Lower leg skin (tissue), 4 donors: Measurements from ENCODE around the gene ENTREP1. TPM values are rescaled to one million over a fixed set of nuclear protein-coding genes. Genes with fewer than 3 reads are reported as not detected.

ENCODE experiments used
- DNase-seq, 2 donors: peaks; one replicate each; pipeline ENCODE4 v3.0.0-alpha.2; 2019; ENCODE audit warnings: low spot score in 2 of 2
- H3K4me3 ChIP-seq: fragments of 200-600 bp; sonication (generic); 2 replicates; pipeline ENCODE4 v1.5.1; 2017; ENCODE audit warnings: mild to moderate bottlenecking, low read depth; ENCODE audit not compliant: poor library complexity, severe bottlenecking
- CTCF ChIP-seq, 3 donors: fragments of 450-650 bp; IDR thresholded peaks; one replicate each; pipeline ENCODE4 v1.5.1; 2016; ENCODE audit warnings: antibody characterized with exemption in 3 of 3, mild to moderate bottlenecking in 3 of 3, moderate library complexity in 2 of 3
- POLR2A ChIP-seq, 2 donors: fragments of 450-650 bp; IDR thresholded peaks; one replicate each; pipeline ENCODE4 v1.6.1; 2016 to 2017; ENCODE audit warnings: antibody characterized with exemption in 2 of 2, mild to moderate bottlenecking in 1 of 2, moderate library complexity in 1 of 2
- WGBS, 2 donors: methylation state at CpG; one replicate each; pipeline ENCODE4 v1.1.5; 2018; 5-methylcytosine and 5-hydroxymethylcytosine counted together
- intact Hi-C: fragments of 100-400 bp; cut with DNase I; formaldehyde crosslinking; loops from one replicate; pipeline ENCODE4 v1.15.0; 2023; ENCODE audit warnings: low total_unique reads
- total RNA-seq, 4 donors: library from RNA; depleted of rRNA; stranded (reverse); fragments of >200 nt; gene quantifications; one replicate each; pipeline ENCODE4 v1.1.0, GENCODE V29; 2016

ENTREP1 gene
- total RNA-seq, 4 donors from 2014 or later, result 12.7 to 19.1 (median 16.3) TPM

GRCh38 chr9:69325409-69326212 lies 596 bp downstream of the ENTREP1 start:
- peak in 1 of 2 donors; percentile 86 for DNase-seq
- WGBS, 2 donors, result 5 to 7% methylated on average over 17 to 35 of the region's 64 CpGs
- intact Hi-C loops, result no loop called here
- TF ChIP-seq CTCF (IDR thresholded peaks at IDR 0.05), result no peak
- TF ChIP-seq POLR2A (IDR thresholded peaks at IDR 0.05), result no peak
- H3K4me3 ChIP-seq, result peak overlapping the region; percentile 40

- 35 to 56% methylated on average over 7 of the region's 7 CpGs for WGBS, 2 donors
- no peak for DNase-seq
- intact Hi-C loops, result no loop called here
Observed at GRCh38 chr9:69326261-69326660, 1.2 kb downstream of the ENTREP1 start.

GRCh38 chr9:69330580-69330979 lies 5.6 kb downstream of the ENTREP1 start:
- intact Hi-C loops, result no loop called here
- H3K4me3 ChIP-seq, result no peak overlapping the region
- no peak for DNase-seq
- no peak for TF ChIP-seq CTCF (IDR thresholded peaks at IDR 0.05)
- TF ChIP-seq POLR2A (IDR thresholded peaks at IDR 0.05), result no peak
- WGBS, 2 donors, result 83 to 88% methylated on average over 3 of the region's 3 CpGs

More at GRCh38 chr9:69326261-69326660, 1.2 kb downstream of the ENTREP1 start:
- no peak overlapping the region for H3K4me3 ChIP-seq
- TF ChIP-seq POLR2A (IDR thresholded peaks at IDR 0.05), result no peak
- no peak for TF ChIP-seq CTCF (IDR thresholded peaks at IDR 0.05)

- intact Hi-C loops, result no loop called here
- no peak overlapping the region for H3K4me3 ChIP-seq
- no peak for TF ChIP-seq POLR2A (IDR thresholded peaks at IDR 0.05)
- no peak for DNase-seq
- WGBS, 2 donors, result 51 to 62% methylated on average over 3 of the region's 3 CpGs
Observed at GRCh38 chr9:69331444-69331843, 6.4 kb downstream of the ENTREP1 start.

GRCh38 chr9:69332067-69332685 lies 7.2 kb downstream of the ENTREP1 start:
- no peak for DNase-seq
- H3K4me3 ChIP-seq, result no peak overlapping the region
- intact Hi-C loops, result no loop called here
- 61 to 68% methylated on average over 5 of the region's 5 CpGs for WGBS, 2 donors
- no peak for TF ChIP-seq POLR2A (IDR thresholded peaks at IDR 0.05)

- no peak overlapping the region for H3K4me3 ChIP-seq
- TF ChIP-seq POLR2A (IDR thresholded peaks at IDR 0.05) (no peak), CTCF (IDR thresholded peaks at IDR 0.05) (no peak)
- intact Hi-C loops, result no loop called here
- 72 to 81% methylated on average over 2 of the region's 2 CpGs for WGBS, 2 donors
- no peak for DNase-seq
Observed at GRCh38 chr9:69333716-69334115, 8.7 kb downstream of the ENTREP1 start.
